Chondrocyte (in vitro differentiated cells): ENCODE data around the gene ISL2. TPM values are rescaled to one million over a fixed set of nuclear protein-coding genes. Genes with fewer than 3 reads are reported as not detected.

ENCODE experiments used
- DNase-seq: peaks from one replicate; pipeline ENCODE4 v3.0.0; 2021; ENCODE audit warnings: mixed read lengths, low spot score
- H3K27ac Mint-ChIP-seq: one replicate; pipeline ENCODE4 v1.8.0; 2021; ENCODE audit warnings: mild to moderate bottlenecking, moderate library complexity, mixed read lengths; ENCODE audit not compliant: unreplicated experiment
- H3K27me3 Mint-ChIP-seq: 2 replicates; pipeline ENCODE4 v1.8.0; 2021; ENCODE audit warnings: low read depth, mixed read lengths
- H3K36me3 Mint-ChIP-seq: 2 replicates; pipeline ENCODE4 v1.8.0; 2021; ENCODE audit warnings: low read depth, mixed read lengths
- H3K4me1 Mint-ChIP-seq: 2 replicates; pipeline ENCODE4 v1.8.0; 2021; ENCODE audit warnings: low read depth, mild to moderate bottlenecking, mixed read lengths
- H3K4me3 Mint-ChIP-seq: one replicate; pipeline ENCODE4 v1.8.0; 2021; ENCODE audit warnings: mild to moderate bottlenecking, moderate library complexity, mixed read lengths; ENCODE audit not compliant: unreplicated experiment
- H3K9me3 Mint-ChIP-seq: 2 replicates; pipeline ENCODE4 v1.8.0; 2021; ENCODE audit warnings: low read depth, mixed read lengths
- total RNA-seq: library from RNA; stranded (reverse); gene quantifications from 3 replicates; pipeline ENCODE4 v1.2.1, GENCODE V29; 2021
- TF ChIP-seq, protein P1 (sequence below): fragments of 200-600 bp; sonication (generic); IDR thresholded peaks from 2 replicates; pipeline ENCODE4 v1.5.0; 2021; ENCODE audit warnings: antibody characterized with exemption, mild to moderate bottlenecking, moderate library complexity

The ISL2 gene
- total RNA-seq, 1 donor from 2014 or later = not detected

GRCh38 chr15:76298986-76299385 lies 37.6 kb upstream of the ISL2 start:
- TF ChIP-seq, protein P1, sequence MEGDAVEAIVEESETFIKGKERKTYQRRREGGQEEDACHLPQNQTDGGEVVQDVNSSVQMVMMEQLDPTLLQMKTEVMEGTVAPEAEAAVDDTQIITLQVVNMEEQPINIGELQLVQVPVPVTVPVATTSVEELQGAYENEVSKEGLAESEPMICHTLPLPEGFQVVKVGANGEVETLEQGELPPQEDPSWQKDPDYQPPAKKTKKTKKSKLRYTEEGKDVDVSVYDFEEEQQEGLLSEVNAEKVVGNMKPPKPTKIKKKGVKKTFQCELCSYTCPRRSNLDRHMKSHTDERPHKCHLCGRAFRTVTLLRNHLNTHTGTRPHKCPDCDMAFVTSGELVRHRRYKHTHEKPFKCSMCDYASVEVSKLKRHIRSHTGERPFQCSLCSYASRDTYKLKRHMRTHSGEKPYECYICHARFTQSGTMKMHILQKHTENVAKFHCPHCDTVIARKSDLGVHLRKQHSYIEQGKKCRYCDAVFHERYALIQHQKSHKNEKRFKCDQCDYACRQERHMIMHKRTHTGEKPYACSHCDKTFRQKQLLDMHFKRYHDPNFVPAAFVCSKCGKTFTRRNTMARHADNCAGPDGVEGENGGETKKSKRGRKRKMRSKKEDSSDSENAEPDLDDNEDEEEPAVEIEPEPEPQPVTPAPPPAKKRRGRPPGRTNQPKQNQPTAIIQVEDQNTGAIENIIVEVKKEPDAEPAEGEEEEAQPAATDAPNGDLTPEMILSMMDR = no peak
- no peaks in the 10 kb centered on the region for H3K9me3 Mint-ChIP-seq
- H3K4me1 Mint-ChIP-seq = peaks cover 10% of the 10 kb centered on the region
- no peaks in the 10 kb centered on the region for H3K36me3 Mint-ChIP-seq
- H3K27me3 Mint-ChIP-seq = no peaks in the 10 kb centered on the region
- H3K27ac Mint-ChIP-seq = no peak overlapping the region
- no peak for DNase-seq
- no peak overlapping the region for H3K4me3 Mint-ChIP-seq

GRCh38 chr15:76299786-76300185 lies 36.8 kb upstream of the ISL2 start:
- Mint-ChIP-seq H3K27me3 (no peaks in the 10 kb centered on the region), H3K9me3 (no peaks in the 10 kb centered on the region), H3K4me3 (no peak overlapping the region), H3K4me1 (peaks cover 10% of the 10 kb centered on the region), H3K27ac (no peak overlapping the region), H3K36me3 (no peaks in the 10 kb centered on the region)
- DNase-seq = no peak
- TF ChIP-seq, protein P1 = no peak

- Mint-ChIP-seq H3K27me3 (no peaks in the 10 kb centered on the region), H3K4me3 (no peak overlapping the region), H3K9me3 (no peaks in the 10 kb centered on the region), H3K36me3 (peaks cover 1% of the 10 kb centered on the region), H3K27ac (no peak overlapping the region), H3K4me1 (peaks cover 21% of the 10 kb centered on the region)
- no peak for DNase-seq
- TF ChIP-seq, protein P1 = no peak
These were observed 32.7 kb upstream of the ISL2 start for GRCh38 chr15:76303909-76304308.

GRCh38 chr15:76309601-76310330 lies 26.8 kb upstream of the ISL2 start:
- peak overlapping the region; percentile 87 for H3K4me3 Mint-ChIP-seq

DNA sequence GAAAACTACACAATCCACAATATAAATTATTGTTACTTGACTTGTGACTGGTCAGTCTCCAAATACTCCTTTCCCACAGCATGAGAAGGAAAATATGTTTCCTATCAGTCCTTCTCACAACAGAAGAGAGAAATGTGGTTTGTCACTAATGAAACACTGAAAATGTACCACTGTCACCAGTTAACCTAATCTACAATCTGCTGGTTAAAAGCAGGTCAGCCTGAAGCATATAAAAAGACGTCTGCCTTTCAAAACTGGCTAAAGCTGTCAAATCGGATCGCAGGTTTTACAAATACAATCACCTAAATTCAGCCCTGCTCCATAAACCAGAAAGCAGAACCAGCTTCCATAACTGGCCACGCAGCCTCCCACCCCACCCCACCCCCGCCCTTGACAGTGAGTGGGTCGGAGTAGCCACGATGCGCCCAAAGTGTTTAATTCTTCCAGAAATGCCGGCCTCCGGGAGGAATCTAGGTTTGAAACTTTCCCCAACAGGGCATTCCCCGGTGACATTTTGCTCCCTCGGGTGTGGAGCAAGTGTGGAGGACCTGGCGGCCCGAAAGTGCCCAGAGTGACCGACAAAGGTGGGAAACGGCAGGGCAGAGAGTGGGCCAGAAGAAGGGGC lies 26.0 kb upstream of the ISL2 start:
- Mint-ChIP-seq H3K27ac (peak overlapping the region; percentile 95), H3K4me3 (peak overlapping the region; percentile 87), H3K9me3 (no peaks in the 10 kb centered on the region), H3K4me1 (peaks cover 40% of the 10 kb centered on the region), H3K27me3 (no peaks in the 10 kb centered on the region), H3K36me3 (peaks cover 2% of the 10 kb centered on the region)
- TF ChIP-seq, protein P1 = no peak
- DNase-seq = no peak

More at GRCh38 chr15:76309601-76310330, 26.8 kb upstream of the ISL2 start:
- Mint-ChIP-seq H3K9me3 (no peaks in the 10 kb centered on the region), H3K36me3 (peaks cover 3% of the 10 kb centered on the region), H3K27ac (peak overlapping the region; percentile 95), H3K27me3 (no peaks in the 10 kb centered on the region), H3K4me1 (peaks cover 40% of the 10 kb centered on the region)
- DNase-seq = no peak
- TF ChIP-seq, protein P1 = no peak
